Gastrocnemius medialis (tissue), 4 donors: ENCODE measurements around the gene RBM23.

ENCODE experiments used
- CTCF ChIP-seq, 5 experiments: fragments of 450-650 bp in 3 of 5; fragments of 200-600 bp in 2 of 5; sonication (generic) in 2 of 5; IDR thresholded peaks in 4 of 5; conservative IDR thresholded peaks in 1 of 5; 1 replicate in 4 of 5; 2 replicates in 1 of 5; pipeline ENCODE4 v1.5.1; 2016 to 2019; ENCODE audit warnings: antibody characterized with exemption in 5 of 5, mild to moderate bottlenecking in 3 of 5, moderate library complexity in 3 of 5
- POLR2A ChIP-seq, 2 donors: fragments of 450-650 bp; IDR thresholded peaks; one replicate each; pipeline ENCODE4 v1.6.1; 2017; ENCODE audit warnings: antibody characterized with exemption in 2 of 2, mild to moderate bottlenecking in 2 of 2, moderate library complexity in 2 of 2

- TF ChIP-seq CTCF (IDR thresholded peaks at IDR 0.05 in 4 of 5, conservative IDR thresholded peaks at IDR 0.05 in 1 of 5) (no peak), POLR2A (IDR thresholded peaks at IDR 0.05) (no peak)
Measured at GRCh38 chr14:22870811-22871223, 48.1 kb downstream of the RBM23 start.
